ENCODE data around the gene ZBTB17.

The ZBTB17 gene

GRCh38 chr1:15961492-15961891, 14.4 kb downstream of the ZBTB17 start:
- TF ChIP-seq REST (IDR thresholded peaks at IDR 0.05; ENCODE audit: low read depth) = no peak
- TF ChIP-seq YY1 (IDR thresholded peaks at IDR 0.05; ENCODE audit: low read depth) = no peak
- TF ChIP-seq ZBTB7A (IDR thresholded peaks at IDR 0.05; ENCODE audit: low read depth) = no peak
- no peak for TF ChIP-seq TEAD4 (IDR thresholded peaks at IDR 0.05)

GRCh38 chr1:15960808-15961207, 15.1 kb downstream of the ZBTB17 start:
- TF ChIP-seq TCF12 (IDR thresholded peaks at IDR 0.05; ENCODE audit: low read depth) = no peak
- no peak for TF ChIP-seq ZBTB7A (IDR thresholded peaks at IDR 0.05; ENCODE audit: low read depth)
- no peak for TF ChIP-seq CREB1 (IDR thresholded peaks at IDR 0.05; ENCODE audit: low read depth)
- TF ChIP-seq RAD21 (IDR thresholded peaks at IDR 0.05; ENCODE audit: low read depth) = no peak

- TF ChIP-seq TEAD4 (IDR thresholded peaks at IDR 0.05) (no peak), TAF1 (IDR thresholded peaks at IDR 0.05; ENCODE audit: low read depth) (no peak), EGR1 (IDR thresholded peaks at IDR 0.05) (no peak), MAX (IDR thresholded peaks at IDR 0.05) (no peak), CREB1 (IDR thresholded peaks at IDR 0.05; ENCODE audit: low read depth) (no peak), ZBTB7A (IDR thresholded peaks at IDR 0.05; ENCODE audit: low read depth) (no peak), REST (IDR thresholded peaks at IDR 0.05; ENCODE audit: low read depth) (no peak), CEBPB (IDR thresholded peaks at IDR 0.05) (no peak), TCF12 (IDR thresholded peaks at IDR 0.05; ENCODE audit: low read depth) (no peak), USF1 (IDR thresholded peaks at IDR 0.05) (no peak), YY1 (IDR thresholded peaks at IDR 0.05; ENCODE audit: low read depth) (no peak), RAD21 (IDR thresholded peaks at IDR 0.05; ENCODE audit: low read depth) (no peak), NFIC (IDR thresholded peaks at IDR 0.05) (no peak), EP300 (IDR thresholded peaks at IDR 0.05; ENCODE audit: borderline replicate concordance) (no peak), FOXM1 (IDR thresholded peaks at IDR 0.05; ENCODE audit: borderline replicate concordance, low read depth) (no peak)
Measured at GRCh38 chr1:15959827-15960446, 16.0 kb downstream of the ZBTB17 start.

- TF ChIP-seq USF1 (IDR thresholded peaks at IDR 0.05) = no peak
- TF ChIP-seq REST (IDR thresholded peaks at IDR 0.05; ENCODE audit: low read depth) = no peak
- TF ChIP-seq CEBPB (IDR thresholded peaks at IDR 0.05) = no peak
- TF ChIP-seq MAX (IDR thresholded peaks at IDR 0.05) = no peak
- no peak for TF ChIP-seq TEAD4 (IDR thresholded peaks at IDR 0.05)
- TF ChIP-seq EGR1 (IDR thresholded peaks at IDR 0.05) = no peak
- TF ChIP-seq FOXM1 (IDR thresholded peaks at IDR 0.05; ENCODE audit: borderline replicate concordance, low read depth) = no peak
- TF ChIP-seq ZBTB7A (IDR thresholded peaks at IDR 0.05; ENCODE audit: low read depth) = no peak
- TF ChIP-seq TAF1 (IDR thresholded peaks at IDR 0.05; ENCODE audit: low read depth) = no peak
- TF ChIP-seq RAD21 (IDR thresholded peaks at IDR 0.05; ENCODE audit: low read depth) = no peak
- no peak for TF ChIP-seq TCF12 (IDR thresholded peaks at IDR 0.05; ENCODE audit: low read depth)
- no peak for TF ChIP-seq YY1 (IDR thresholded peaks at IDR 0.05; ENCODE audit: low read depth)
- no peak for TF ChIP-seq CREB1 (IDR thresholded peaks at IDR 0.05; ENCODE audit: low read depth)
- TF ChIP-seq NFIC (IDR thresholded peaks at IDR 0.05) = no peak
- no peak for TF ChIP-seq EP300 (IDR thresholded peaks at IDR 0.05; ENCODE audit: borderline replicate concordance)
Measured at GRCh38 chr1:15959424-15959823, 16.5 kb downstream of the ZBTB17 start.

- no peak for TF ChIP-seq CEBPB (IDR thresholded peaks at IDR 0.05)
- no peak for TF ChIP-seq USF1 (IDR thresholded peaks at IDR 0.05)
- no peak for TF ChIP-seq TAF1 (IDR thresholded peaks at IDR 0.05; ENCODE audit: low read depth)
- no peak for TF ChIP-seq NFIC (IDR thresholded peaks at IDR 0.05)
- no peak for TF ChIP-seq MAX (IDR thresholded peaks at IDR 0.05)
- TF ChIP-seq TCF12 (IDR thresholded peaks at IDR 0.05; ENCODE audit: low read depth) = no peak
- TF ChIP-seq YY1 (IDR thresholded peaks at IDR 0.05; ENCODE audit: low read depth) = no peak
- no peak for TF ChIP-seq TEAD4 (IDR thresholded peaks at IDR 0.05)
Measured at GRCh38 chr1:15958793-15959192, 17.1 kb downstream of the ZBTB17 start.

Data from Ishikawa (cell line).